Measurements from ENCODE around the gene LARP4B. TPM values are rescaled to one million over a fixed set of nuclear protein-coding genes. Genes with fewer than 3 reads are reported as not detected.

The LARP4B gene
- polyA plus RNA-seq, 1 donor (not counting 4 experiments of a cell fraction or from before 2014, with no cell fraction given), result 39.4 TPM

DNA sequence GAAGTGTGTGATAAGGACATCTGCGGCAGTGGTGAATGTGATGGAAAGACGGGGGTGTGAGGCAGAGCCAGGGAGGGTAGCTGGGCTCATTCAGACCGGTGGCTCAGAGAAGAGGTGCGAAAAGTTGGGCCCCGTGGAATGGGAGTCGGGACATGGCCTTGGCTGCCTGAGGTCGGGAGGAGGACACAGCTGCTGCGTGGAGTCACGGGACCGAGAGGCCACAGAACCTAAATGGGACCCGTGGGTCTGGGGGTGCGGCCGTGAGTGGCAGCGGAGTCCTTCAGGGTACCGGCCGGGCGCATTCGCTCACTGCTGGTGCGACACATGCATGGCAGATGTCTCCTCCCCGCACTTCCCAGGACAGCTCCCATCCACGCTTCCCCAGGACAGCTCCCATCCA, 22.9 kb upstream of the LARP4B start:
- DNase-seq (ENCODE audit: low read depth, low spot score) (no peak), FAIRE-seq (no peak)
- Histone ChIP-seq H3K4me1 (ENCODE audit: control insufficient read depth, extremely low read depth, insufficient read depth, low read length) (no peaks in the 10 kb centered on the region), H3K36me3 (ENCODE audit: control insufficient read depth in 2 of 2, extremely low read depth in 1 of 2, insufficient read depth in 2 of 2, low read length in 2 of 2) (no peaks in the 10 kb centered on the region), H3K4me3 (ENCODE audit: control insufficient read depth in 2 of 3, extremely low read depth in 1 of 3, insufficient read depth in 2 of 3, low read depth in 1 of 3, low read length in 3 of 3) (no peak overlapping the region), H4K20me1 (ENCODE audit: control insufficient read depth, extremely low read depth, insufficient read depth, low read length) (no peaks in the 10 kb centered on the region), H3K4me2 (ENCODE audit: control insufficient read depth, extremely low read depth, insufficient read depth, low read depth, low read length) (no peak overlapping the region), H3K79me2 (ENCODE audit: control insufficient read depth, insufficient read depth, low read length) (no peaks in the 10 kb centered on the region), H2AFZ (ENCODE audit: control insufficient read depth, low read length) (no peak overlapping the region), H3K27ac (ENCODE audit: control insufficient read depth, insufficient read depth, low read length) (no peak overlapping the region), H3K9me1 (ENCODE audit: control insufficient read depth, extremely low read depth, insufficient read depth, low read length) (no peaks in the 10 kb centered on the region), H3K9ac (ENCODE audit: control insufficient read depth, extremely low read depth, insufficient read depth, low read length) (no peak overlapping the region), H3K9me3 (ENCODE audit: control insufficient read depth, low read depth, low read length) (no peaks in the 10 kb centered on the region), H3K27me3 (ENCODE audit: control insufficient read depth, extremely low read depth, insufficient read depth, low read length) (peaks cover 4% of the 10 kb centered on the region)
- TF ChIP-seq EZH2 (IDR thresholded peaks at IDR 0.05; ENCODE audit: low read length), result no peak
- TF ChIP-seq, protein P1, sequence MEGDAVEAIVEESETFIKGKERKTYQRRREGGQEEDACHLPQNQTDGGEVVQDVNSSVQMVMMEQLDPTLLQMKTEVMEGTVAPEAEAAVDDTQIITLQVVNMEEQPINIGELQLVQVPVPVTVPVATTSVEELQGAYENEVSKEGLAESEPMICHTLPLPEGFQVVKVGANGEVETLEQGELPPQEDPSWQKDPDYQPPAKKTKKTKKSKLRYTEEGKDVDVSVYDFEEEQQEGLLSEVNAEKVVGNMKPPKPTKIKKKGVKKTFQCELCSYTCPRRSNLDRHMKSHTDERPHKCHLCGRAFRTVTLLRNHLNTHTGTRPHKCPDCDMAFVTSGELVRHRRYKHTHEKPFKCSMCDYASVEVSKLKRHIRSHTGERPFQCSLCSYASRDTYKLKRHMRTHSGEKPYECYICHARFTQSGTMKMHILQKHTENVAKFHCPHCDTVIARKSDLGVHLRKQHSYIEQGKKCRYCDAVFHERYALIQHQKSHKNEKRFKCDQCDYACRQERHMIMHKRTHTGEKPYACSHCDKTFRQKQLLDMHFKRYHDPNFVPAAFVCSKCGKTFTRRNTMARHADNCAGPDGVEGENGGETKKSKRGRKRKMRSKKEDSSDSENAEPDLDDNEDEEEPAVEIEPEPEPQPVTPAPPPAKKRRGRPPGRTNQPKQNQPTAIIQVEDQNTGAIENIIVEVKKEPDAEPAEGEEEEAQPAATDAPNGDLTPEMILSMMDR (optimal IDR thresholded peaks at IDR 0.05 in 1 of 3, IDR thresholded peaks at IDR 0.05 in 1 of 3, conservative IDR thresholded peaks at IDR 0.05 in 1 of 3; ENCODE audit: extremely low read depth in 1 of 3, insufficient read depth in 2 of 3, low read length in 3 of 3), result no peak
- dilution Hi-C loops (cut with MboI; ENCODE audit: extremely low pct_ligation_motif_present, low sequenced_read_pairs), result no loop called here

DNA sequence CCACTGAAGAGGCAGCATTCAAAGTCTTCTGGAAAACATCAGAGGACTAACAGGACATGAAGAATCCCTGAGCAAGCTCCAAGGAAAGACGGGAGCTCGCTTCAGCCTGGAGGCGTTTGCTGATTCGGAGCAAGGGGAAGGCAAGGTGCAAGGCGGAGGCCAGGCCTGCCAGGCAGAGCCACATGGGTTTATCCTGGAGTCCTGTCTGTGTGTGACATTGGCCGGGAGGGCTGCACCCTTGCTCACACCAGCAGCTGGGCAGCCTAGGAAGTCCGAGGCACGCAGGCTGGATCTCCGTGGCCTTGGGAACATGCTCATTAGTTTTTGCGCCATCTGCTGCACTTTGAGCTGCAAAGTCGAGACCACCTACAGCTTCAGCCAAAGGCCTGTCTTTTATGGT, 22.3 kb upstream of the LARP4B start:
- DNase-seq (ENCODE audit: low read depth, low spot score) (no peak), FAIRE-seq (no peak)
- Histone ChIP-seq H2AFZ (ENCODE audit: control insufficient read depth, low read length) (no peak overlapping the region), H3K27me3 (ENCODE audit: control insufficient read depth, extremely low read depth, insufficient read depth, low read length) (peaks cover 4% of the 10 kb centered on the region), H3K79me2 (ENCODE audit: control insufficient read depth, insufficient read depth, low read length) (no peaks in the 10 kb centered on the region), H3K4me3 (ENCODE audit: control insufficient read depth in 2 of 3, extremely low read depth in 1 of 3, insufficient read depth in 2 of 3, low read depth in 1 of 3, low read length in 3 of 3) (no peak overlapping the region), H3K27ac (ENCODE audit: control insufficient read depth, insufficient read depth, low read length) (no peak overlapping the region), H3K9ac (ENCODE audit: control insufficient read depth, extremely low read depth, insufficient read depth, low read length) (no peak overlapping the region), H3K4me2 (ENCODE audit: control insufficient read depth, extremely low read depth, insufficient read depth, low read depth, low read length) (no peak overlapping the region), H3K9me1 (ENCODE audit: control insufficient read depth, extremely low read depth, insufficient read depth, low read length) (no peaks in the 10 kb centered on the region), H4K20me1 (ENCODE audit: control insufficient read depth, extremely low read depth, insufficient read depth, low read length) (no peaks in the 10 kb centered on the region), H3K9me3 (ENCODE audit: control insufficient read depth, low read depth, low read length) (no peaks in the 10 kb centered on the region), H3K36me3 (ENCODE audit: control insufficient read depth in 2 of 2, extremely low read depth in 1 of 2, insufficient read depth in 2 of 2, low read length in 2 of 2) (no peaks in the 10 kb centered on the region), H3K4me1 (ENCODE audit: control insufficient read depth, extremely low read depth, insufficient read depth, low read length) (no peaks in the 10 kb centered on the region)
- dilution Hi-C loops (cut with MboI; ENCODE audit: extremely low pct_ligation_motif_present, low sequenced_read_pairs), result no loop called here
- TF ChIP-seq EZH2 (IDR thresholded peaks at IDR 0.05; ENCODE audit: low read length), result no peak
- TF ChIP-seq, protein P1 (optimal IDR thresholded peaks at IDR 0.05 in 1 of 3, IDR thresholded peaks at IDR 0.05 in 1 of 3, conservative IDR thresholded peaks at IDR 0.05 in 1 of 3; ENCODE audit: extremely low read depth in 1 of 3, insufficient read depth in 2 of 3, low read length in 3 of 3), result no peak
